Measurements from ENCODE around the gene PHKG2. TPM values are rescaled to one million over a fixed set of nuclear protein-coding genes. Genes with fewer than 3 reads are reported as not detected.

Gene PHKG2
- total RNA-seq, 4 donors from 2014 or later = 29.9 to 46.2 (median 33.3) TPM

DNA sequence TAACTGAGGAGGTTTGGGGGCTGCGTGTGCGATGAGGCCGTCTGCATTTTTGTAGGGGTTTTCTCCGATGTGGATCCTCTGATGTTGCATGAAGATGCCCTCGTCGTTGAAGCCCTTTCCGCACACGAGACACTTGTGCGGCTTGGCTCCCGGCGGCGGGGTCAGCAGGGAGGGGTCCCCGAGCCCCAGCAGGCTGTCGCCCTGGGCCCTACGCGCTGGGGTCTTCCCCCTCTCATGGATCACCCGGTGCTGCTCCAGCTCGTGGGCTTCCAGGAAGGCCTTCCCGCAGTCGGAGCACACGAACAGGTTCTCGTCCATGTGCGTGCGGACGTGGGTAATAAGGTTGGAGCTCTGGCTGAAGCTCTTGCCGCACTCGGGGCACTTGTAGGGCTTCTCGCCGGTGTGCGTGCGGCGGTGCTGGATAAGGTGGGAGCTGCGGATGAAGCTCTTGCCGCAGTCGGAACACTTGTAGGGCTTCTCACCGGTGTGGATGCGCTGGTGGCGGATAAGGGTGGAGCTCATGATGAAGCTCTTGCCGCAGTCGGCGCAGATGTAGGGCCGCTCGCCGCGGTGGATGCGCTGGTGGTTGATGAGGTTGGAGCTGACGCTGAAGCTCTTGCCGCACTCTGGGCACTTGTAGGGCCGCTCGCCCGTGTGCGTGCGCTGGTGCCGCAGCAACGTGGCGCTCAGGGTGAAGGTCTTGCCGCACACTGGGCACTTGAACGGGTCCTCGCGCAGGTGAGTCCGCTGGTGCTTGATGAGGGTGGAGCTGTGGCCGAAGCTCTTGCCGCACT, 34.5 kb downstream of the PHKG2 start:
- DNase-seq (ENCODE audit: low spot score in 2 of 2) = no peak
- 94% methylated on average over 45 to 61 of the region's 63 CpGs for WGBS, 2 donors

GRCh38 chr16:30783280-30784109, 35.3 kb downstream of the PHKG2 start:
- peaks cover 0 to 47% (median 13%) of the 10 kb centered on the region in 3 donors for H3K36me3 ChIP-seq
- peaks cover 0 to 53% (median 11%) of the 10 kb centered on the region in 4 donors for H3K4me1 ChIP-seq
- H3K27me3 ChIP-seq = no peaks in the 10 kb centered on the region
- DNase-seq (ENCODE audit: low spot score in 2 of 2) = no peak
- TF ChIP-seq EP300 (IDR thresholded peaks at IDR 0.05) = no peak
- no peak overlapping the region for H3K27ac ChIP-seq
- no peaks in the 10 kb centered on the region for H3K9me3 ChIP-seq
- H3K4me3 ChIP-seq = no peak overlapping the region
- 93 to 97% methylated on average over 36 to 49 of the region's 57 CpGs for WGBS, 2 donors

More for the DNA sequence above, 34.5 kb downstream of the PHKG2 start:
- H3K27ac ChIP-seq = no peak overlapping the region
- peaks cover 0 to 47% (median 13%) of the 10 kb centered on the region in 3 donors for H3K36me3 ChIP-seq
- H3K27me3 ChIP-seq = no peaks in the 10 kb centered on the region
- no peak overlapping the region for H3K4me3 ChIP-seq
- no peaks in the 10 kb centered on the region for H3K9me3 ChIP-seq
- H3K4me1 ChIP-seq = peaks cover 0 to 53% (median 11%) of the 10 kb centered on the region in 4 donors
- no peak for TF ChIP-seq EP300 (IDR thresholded peaks at IDR 0.05)
- no peak for TF ChIP-seq CTCF (IDR thresholded peaks at IDR 0.05)
- TF ChIP-seq POLR2A (IDR thresholded peaks at IDR 0.05) = no peak

GRCh38 chr16:30784215-30784614, 36.0 kb downstream of the PHKG2 start:
- TF ChIP-seq CTCF (IDR thresholded peaks at IDR 0.05) (no peak), POLR2A (IDR thresholded peaks at IDR 0.05) (no peak), EP300 (IDR thresholded peaks at IDR 0.05) (no peak)
- H3K36me3 ChIP-seq = peaks cover 0 to 47% (median 13%) of the 10 kb centered on the region in 3 donors
- no peaks in the 10 kb centered on the region for H3K9me3 ChIP-seq

GRCh38 chr16:30785126-30786106, 37.2 kb downstream of the PHKG2 start:
- H3K27ac ChIP-seq = peak overlapping the region in 1 of 4 donors; percentile 88
- no peak for DNase-seq (ENCODE audit: low spot score in 2 of 2)
- H3K4me1 ChIP-seq = peaks cover 0 to 35% (median 11%) of the 10 kb centered on the region in 4 donors
- no peaks in the 10 kb centered on the region for H3K9me3 ChIP-seq
- no peaks in the 10 kb centered on the region for H3K27me3 ChIP-seq
- 65 to 72% methylated on average over 7 of the region's 7 CpGs for WGBS, 2 donors
- H3K36me3 ChIP-seq = peaks cover 0 to 41% (median 13%) of the 10 kb centered on the region in 3 donors
- TF ChIP-seq CTCF (IDR thresholded peaks at IDR 0.05) = no peak
- peak overlapping the region; percentile 70 to 85 (median 80) for H3K4me3 ChIP-seq

More at GRCh38 chr16:30784215-30784614, 36.0 kb downstream of the PHKG2 start:
- 80 to 89% methylated on average over 18 of the region's 18 CpGs for WGBS, 2 donors
- H3K4me3 ChIP-seq = no peak overlapping the region
- H3K27me3 ChIP-seq = no peaks in the 10 kb centered on the region
- no peak overlapping the region for H3K27ac ChIP-seq
- DNase-seq (ENCODE audit: low spot score in 2 of 2) = no peak
- H3K4me1 ChIP-seq = peaks cover 0 to 46% (median 11%) of the 10 kb centered on the region in 4 donors
